Uterus (tissue), 4 donors: ENCODE results near the gene SCG2. TPM values are rescaled to one million over a fixed set of nuclear protein-coding genes. Genes with fewer than 3 reads are reported as not detected.

Experiments
- DNase-seq, 2 donors: peaks; one replicate each; pipeline ENCODE4 v3.0.0-alpha.2; 2019 to 2020
- H3K27ac ChIP-seq, 2 donors: fragments of 200-600 bp; sonication (generic); 1 replicate in 1 of 2; 2 replicates in 1 of 2; pipeline ENCODE4 v1.5.1; 2016 to 2018
- H3K27me3 ChIP-seq, 2 donors: fragments of 200-600 bp; sonication (generic); one replicate each; pipeline ENCODE4 v1.5.1; 2018 to 2019; ENCODE audit warnings: control low read depth in 1 of 2
- H3K36me3 ChIP-seq, 2 donors: fragments of 200-600 bp; sonication (generic); one replicate each; pipeline ENCODE4 v1.5.1; 2019; ENCODE audit warnings: control low read depth in 1 of 2
- H3K4me1 ChIP-seq, 2 donors: fragments of 200-600 bp; sonication (generic); one replicate each; pipeline ENCODE4 v1.5.1; 2018 to 2019; ENCODE audit warnings: control low read depth in 1 of 2
- H3K4me3 ChIP-seq, 2 donors: fragments of 200-600 bp; sonication (generic); 1 replicate in 1 of 2; 2 replicates in 1 of 2; pipeline ENCODE4 v1.5.1; 2018 to 2019; ENCODE audit warnings: mild to moderate bottlenecking in 1 of 2
- H3K9me3 ChIP-seq, 2 donors: fragments of 200-600 bp; sonication (generic); one replicate each; pipeline ENCODE4 v1.5.1; 2019; ENCODE audit warnings: control low read depth in 1 of 2
- CTCF ChIP-seq, 4 experiments: fragments of 200-600 bp in 2 of 4; fragments of 450-650 bp in 2 of 4; sonication (generic) in 2 of 4; IDR thresholded peaks; one replicate each; pipeline ENCODE4 v1.5.1; 2016 to 2019; ENCODE audit warnings: antibody characterized with exemption in 4 of 4, mild to moderate bottlenecking in 2 of 4, moderate library complexity in 1 of 4
- POLR2A ChIP-seq, 2 donors: fragments of 450-650 bp; IDR thresholded peaks; one replicate each; pipeline ENCODE4 v1.6.1; 2016; ENCODE audit warnings: antibody characterized with exemption in 2 of 2, mild to moderate bottlenecking in 1 of 2, moderate library complexity in 1 of 2
- intact Hi-C: fragments of 100-400 bp; cut with DNase I; formaldehyde crosslinking; loops from one replicate; pipeline ENCODE4 v1.15.1; 2023; ENCODE audit warnings: low total_unique reads
- total RNA-seq, 4 donors: library from RNA; depleted of rRNA in 3 of 4; stranded (reverse); fragments of >200 nt in 3 of 4; gene quantifications; one replicate each; pipeline versions ENCODE4 v1.1.0 to v1.2.4, GENCODE V29; 2014 to 2023
- donor health status: DM: yes; HTN: yes; CAD: no.

SCG2 gene
- total RNA-seq, 4 donors from 2014 or later: 0.95 to 5.0 TPM; not detected in 2

DNA sequence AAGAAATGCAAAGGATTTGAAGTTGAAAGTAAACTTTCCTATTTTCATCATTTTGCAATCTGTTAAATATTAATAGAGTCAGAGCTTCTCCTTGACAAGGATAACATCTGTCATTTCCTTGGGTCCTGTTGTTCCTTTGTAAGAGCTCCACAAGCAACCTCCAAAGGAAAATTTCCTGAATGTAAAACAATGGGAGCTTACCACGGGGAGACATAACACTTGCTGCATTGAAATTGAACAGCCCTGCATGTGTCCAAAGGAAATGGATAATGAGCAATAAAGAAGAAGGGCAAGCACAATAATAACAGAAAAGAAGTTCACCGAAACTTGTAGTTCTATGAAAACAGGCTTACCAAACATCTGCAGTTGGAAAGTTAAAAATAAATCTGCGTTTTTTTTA lies 42.0 kb upstream of the SCG2 start:
- Histone ChIP-seq H3K36me3 (no peaks in the 10 kb centered on the region), H3K27me3 (no peaks in the 10 kb centered on the region), H3K27ac (no peak overlapping the region), H3K4me1 (no peaks in the 10 kb centered on the region), H3K9me3 (no peaks in the 10 kb centered on the region), H3K4me3 (no peak overlapping the region)
- intact Hi-C loops: no loop called here
- no peak for DNase-seq
- TF ChIP-seq POLR2A (IDR thresholded peaks at IDR 0.05) (no peak), CTCF (IDR thresholded peaks at IDR 0.05) (no peak)

DNA sequence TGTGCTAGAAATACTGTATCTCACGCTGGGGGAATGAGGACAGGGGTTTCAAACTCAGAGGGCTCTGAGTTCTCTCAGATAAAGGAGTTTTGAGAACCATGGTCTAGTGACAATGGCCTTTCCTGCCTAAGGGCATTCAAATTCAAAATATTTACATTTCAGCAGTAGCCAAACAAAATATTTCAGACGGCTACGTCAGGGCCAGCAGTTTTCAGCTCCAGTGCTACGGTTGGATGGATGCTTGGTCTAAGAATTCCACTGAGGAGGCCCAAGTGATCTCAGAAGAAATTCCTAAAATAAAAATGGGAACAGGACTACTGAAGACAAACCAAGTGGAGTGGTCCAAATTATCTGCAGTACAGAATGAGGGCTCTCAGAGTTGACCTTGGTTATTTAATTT lies 41.1 kb upstream of the SCG2 start:
- intact Hi-C loops: no loop called here
- Histone ChIP-seq H3K27ac (no peak overlapping the region), H3K27me3 (no peaks in the 10 kb centered on the region), H3K36me3 (no peaks in the 10 kb centered on the region), H3K4me3 (no peak overlapping the region), H3K9me3 (no peaks in the 10 kb centered on the region), H3K4me1 (no peaks in the 10 kb centered on the region)
- DNase-seq: no peak
- TF ChIP-seq CTCF (IDR thresholded peaks at IDR 0.05) (no peak), POLR2A (IDR thresholded peaks at IDR 0.05) (no peak)

DNA sequence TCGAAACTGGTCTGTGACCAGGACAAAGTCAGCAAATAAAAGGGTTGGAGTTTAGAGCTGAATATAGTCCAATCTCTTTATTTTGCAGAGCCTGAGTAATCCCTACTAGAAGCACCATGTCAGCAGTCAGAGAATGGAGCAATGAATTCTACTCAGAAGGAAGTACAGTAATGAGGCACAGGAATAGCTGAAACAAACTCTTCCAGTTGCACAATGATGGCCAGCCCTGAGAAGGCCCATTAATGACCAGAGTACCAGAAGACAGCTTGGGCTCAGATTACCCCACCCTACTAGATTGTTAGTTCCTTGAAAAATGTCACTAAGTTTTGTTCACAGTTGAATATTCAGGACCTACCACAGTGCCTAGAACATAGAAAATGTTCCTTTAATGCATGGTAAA lies 40.3 kb upstream of the SCG2 start:
- no peaks in the 10 kb centered on the region for H3K9me3 ChIP-seq
- H3K36me3 ChIP-seq: no peaks in the 10 kb centered on the region
- intact Hi-C loops: no loop called here
- no peak for TF ChIP-seq CTCF (IDR thresholded peaks at IDR 0.05)
- no peak for TF ChIP-seq POLR2A (IDR thresholded peaks at IDR 0.05)
- H3K4me3 ChIP-seq: no peak overlapping the region
- DNase-seq: no peak
- no peaks in the 10 kb centered on the region for H3K4me1 ChIP-seq
- no peaks in the 10 kb centered on the region for H3K27me3 ChIP-seq
- no peak overlapping the region for H3K27ac ChIP-seq

DNA sequence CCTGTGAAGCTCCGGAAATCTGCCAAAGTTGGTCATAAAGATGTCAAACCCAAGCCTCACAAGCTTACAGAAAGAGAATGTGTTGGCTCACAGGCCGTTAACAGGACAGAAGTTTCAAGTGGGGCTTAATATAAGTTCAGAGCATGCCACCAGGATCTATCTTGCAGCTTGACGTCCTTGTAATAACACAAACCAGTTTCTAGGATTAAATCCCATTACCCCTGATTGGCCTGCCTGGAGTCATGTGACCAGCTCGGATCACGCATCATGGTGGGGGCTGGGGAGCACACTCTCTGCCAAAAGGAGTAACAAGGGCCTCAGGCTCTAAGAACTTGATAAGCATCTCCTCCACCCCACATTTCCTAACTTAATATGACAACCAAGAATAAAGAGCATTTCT lies 38.9 kb upstream of the SCG2 start:
- Histone ChIP-seq H3K27ac (peak overlapping the region in 1 of 2 donors; percentile 11), H3K4me3 (no peak overlapping the region), H3K9me3 (no peaks in the 10 kb centered on the region), H3K27me3 (no peaks in the 10 kb centered on the region), H3K4me1 (no peaks in the 10 kb centered on the region), H3K36me3 (no peaks in the 10 kb centered on the region)
- TF ChIP-seq POLR2A (IDR thresholded peaks at IDR 0.05) (no peak), CTCF (IDR thresholded peaks at IDR 0.05) (no peak)
- DNase-seq: peak in 1 of 2 donors; percentile 28
- intact Hi-C loops: no loop called here

DNA sequence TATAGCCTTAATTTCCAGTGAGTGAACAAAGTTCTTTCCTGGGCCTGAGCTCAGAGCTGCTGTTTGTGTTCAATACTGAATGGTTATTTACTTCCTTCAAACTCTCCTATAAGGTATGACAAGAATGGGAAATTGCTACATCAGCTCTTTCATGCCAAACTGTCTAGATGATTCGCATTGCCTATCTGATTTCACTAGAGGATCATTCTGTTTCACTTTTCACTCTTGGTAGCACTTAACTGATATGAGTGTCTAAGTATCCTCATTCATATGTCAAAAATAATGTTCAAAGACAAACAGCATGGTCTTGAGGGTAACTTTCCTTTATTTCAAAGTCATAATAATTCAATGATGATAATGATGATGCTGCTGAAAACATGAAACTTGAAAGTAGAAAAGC lies 32.9 kb upstream of the SCG2 start:
- no peak for DNase-seq
- H3K27ac ChIP-seq: no peak overlapping the region
- TF ChIP-seq POLR2A (IDR thresholded peaks at IDR 0.05) (no peak), CTCF (IDR thresholded peaks at IDR 0.05) (no peak)
- intact Hi-C loops: no loop called here
- H3K9me3 ChIP-seq: no peaks in the 10 kb centered on the region
- H3K4me1 ChIP-seq: no peaks in the 10 kb centered on the region
- no peak overlapping the region for H3K4me3 ChIP-seq
- H3K27me3 ChIP-seq: no peaks in the 10 kb centered on the region
- no peaks in the 10 kb centered on the region for H3K36me3 ChIP-seq
